Caki2 (cell line): ENCODE results near the gene COL7A1. TPM values are rescaled to one million over a fixed set of nuclear protein-coding genes. Genes with fewer than 3 reads are reported as not detected.

Experiments used
- DNase-seq: peaks from one replicate; pipeline ENCODE4 v3.0.0-alpha.2; 2015; ENCODE audit warnings: low read depth
- in situ Hi-C: cut with HindIII; loops from 2 replicates; pipeline ENCODE4 v1.10.0; 2016; ENCODE audit warnings: low sequenced_read_pairs, low pct_unique_long_range_greater_than_20kb, mixed read lengths
- total RNA-seq: library from RNA; depleted of rRNA; stranded (reverse); fragments of >200 nt; shearing (Covaris generic); gene quantifications from 2 replicates; pipeline ENCODE4 v1.2.3, GENCODE V29; 2014; ENCODE audit warnings: low replicate concordance

Gene COL7A1
- total RNA-seq, 1 experiment from 2014 or later: 84.9 TPM

DNA sequence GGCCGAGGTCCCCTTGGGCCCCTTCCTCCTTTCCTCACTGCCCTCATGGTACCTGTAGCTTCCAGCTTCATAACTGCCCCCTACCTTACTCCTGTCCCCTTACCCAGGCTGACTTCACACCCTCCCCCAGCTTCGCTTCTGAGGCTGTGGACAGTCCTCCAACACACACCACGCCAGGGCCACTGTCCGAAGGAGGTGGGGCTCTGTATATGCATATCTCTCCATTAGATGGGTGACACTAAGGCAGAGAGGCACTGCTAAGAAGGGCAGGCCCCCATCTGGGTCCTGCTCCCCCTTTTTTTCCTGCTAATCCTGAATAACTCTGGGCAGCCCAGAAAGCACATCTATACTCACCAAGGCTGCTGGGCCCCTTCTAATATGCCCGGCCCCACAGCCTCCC lies 1.0 kb upstream of the COL7A1 start:
- in situ Hi-C loops: no loop called here
- DNase-seq: no peak

DNA sequence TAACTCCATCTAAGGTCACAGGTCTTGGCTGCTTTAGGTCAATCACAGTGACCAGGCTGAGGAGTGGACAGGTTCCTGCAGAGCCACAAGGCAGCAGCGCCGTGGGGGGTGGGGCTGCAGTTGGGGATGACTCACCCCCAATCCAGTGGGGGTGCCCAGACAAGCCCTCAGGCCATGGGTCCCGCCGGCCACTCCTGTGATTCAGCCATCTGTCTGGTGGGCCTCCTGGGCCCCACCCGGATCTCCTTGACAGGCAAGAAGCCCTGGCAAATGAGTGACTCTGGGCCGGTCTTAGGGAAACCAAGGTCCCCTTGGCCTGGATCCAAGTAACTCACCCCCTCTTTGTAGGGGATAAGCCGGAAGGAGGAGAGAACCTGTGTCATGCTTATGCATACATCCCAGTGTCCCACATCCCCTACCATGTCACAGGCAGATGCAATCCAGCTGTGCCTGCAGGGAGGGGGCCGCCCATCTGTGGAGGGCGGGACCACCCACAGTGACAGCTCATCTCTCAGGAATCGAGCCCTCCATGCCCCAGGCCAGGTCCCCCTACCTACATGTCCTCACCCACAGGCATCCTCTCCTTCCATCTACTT lies 495 bp upstream of the COL7A1 start:
- DNase-seq: peak; percentile 97
- in situ Hi-C loops: no loop called here

DNA sequence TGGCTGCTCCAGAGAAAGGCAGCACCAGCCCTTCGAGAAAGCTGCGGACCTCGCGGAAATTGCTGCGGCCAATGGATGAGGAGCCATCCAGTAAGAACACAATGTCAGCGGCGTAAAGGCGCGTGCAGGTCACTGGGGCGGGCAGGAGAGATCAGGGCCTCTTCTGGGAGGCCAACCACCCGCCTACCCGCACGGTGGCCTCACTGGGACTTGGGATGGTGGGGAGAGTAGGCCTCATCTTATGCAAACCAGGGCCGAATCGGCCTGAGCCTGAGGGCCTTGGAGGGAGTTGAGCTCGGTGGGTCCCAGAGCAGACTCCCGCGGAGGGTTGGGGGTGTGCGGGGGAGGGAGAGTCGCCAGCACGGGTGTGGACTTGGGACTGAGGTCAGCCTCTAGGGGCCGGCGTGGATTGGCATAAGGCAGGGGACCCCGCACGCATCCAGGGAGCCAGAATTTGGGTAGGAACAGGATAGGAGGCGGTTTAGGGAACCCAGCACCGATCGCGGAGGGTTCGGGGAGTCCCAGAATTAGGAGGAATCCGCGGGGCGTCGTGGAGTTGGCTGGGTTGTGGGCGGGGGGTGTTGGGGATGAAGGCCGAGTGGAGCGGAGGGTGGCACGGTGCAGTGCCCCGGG lies 596 bp downstream of the COL7A1 start:
- no peak for DNase-seq
- in situ Hi-C loops: no loop called here

GRCh38 chr3:48593337-48593736 lies 1.8 kb downstream of the COL7A1 start:
- no peak for DNase-seq
- in situ Hi-C loops: no loop called here

GRCh38 chr3:48592519-48593087 lies 2.5 kb downstream of the COL7A1 start:
- DNase-seq: no peak
- in situ Hi-C loops: no loop called here

GRCh38 chr3:48591886-48592518 lies 3.1 kb downstream of the COL7A1 start:
- DNase-seq: no peak
- in situ Hi-C loops: no loop called here

GRCh38 chr3:48591436-48591835 lies 3.7 kb downstream of the COL7A1 start:
- in situ Hi-C loops: no loop called here
- no peak for DNase-seq

GRCh38 chr3:48588230-48588629 lies 6.9 kb downstream of the COL7A1 start:
- in situ Hi-C loops: no loop called here
- no peak for DNase-seq

DNA sequence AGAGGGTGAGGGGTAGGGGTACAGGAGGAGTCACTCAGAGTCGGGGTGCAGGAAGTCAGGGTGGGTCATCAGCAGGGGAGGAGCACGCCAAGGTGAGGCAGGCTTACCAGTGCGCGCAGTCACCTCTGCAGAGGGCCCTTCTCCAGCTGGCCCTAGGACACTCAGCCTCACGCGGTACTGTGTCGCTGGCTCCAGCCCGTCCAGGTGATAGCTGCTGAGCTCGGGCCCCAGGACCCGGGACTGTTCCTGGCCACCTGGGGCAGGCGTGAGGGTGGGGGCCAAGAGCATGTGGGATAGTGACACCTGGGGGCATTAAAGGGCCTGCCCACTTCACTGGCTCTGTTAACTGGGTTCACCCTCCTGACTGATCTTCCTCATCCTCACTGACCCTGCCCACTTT lies 7.4 kb downstream of the COL7A1 start:
- in situ Hi-C loops: no loop called here
- DNase-seq: no peak

GRCh38 chr3:48585411-48585810 lies 9.7 kb downstream of the COL7A1 start:
- in situ Hi-C loops: no loop called here

GRCh38 chr3:48584836-48585235 lies 10.3 kb downstream of the COL7A1 start:
- in situ Hi-C loops: no loop called here
- DNase-seq: no peak

More at GRCh38 chr3:48585411-48585810, 9.7 kb downstream of the COL7A1 start:
- DNase-seq: no peak

- no peak for DNase-seq
- in situ Hi-C loops: no loop called here
These were observed 13.3 kb downstream of the COL7A1 start for GRCh38 chr3:48581621-48582481.

DNA sequence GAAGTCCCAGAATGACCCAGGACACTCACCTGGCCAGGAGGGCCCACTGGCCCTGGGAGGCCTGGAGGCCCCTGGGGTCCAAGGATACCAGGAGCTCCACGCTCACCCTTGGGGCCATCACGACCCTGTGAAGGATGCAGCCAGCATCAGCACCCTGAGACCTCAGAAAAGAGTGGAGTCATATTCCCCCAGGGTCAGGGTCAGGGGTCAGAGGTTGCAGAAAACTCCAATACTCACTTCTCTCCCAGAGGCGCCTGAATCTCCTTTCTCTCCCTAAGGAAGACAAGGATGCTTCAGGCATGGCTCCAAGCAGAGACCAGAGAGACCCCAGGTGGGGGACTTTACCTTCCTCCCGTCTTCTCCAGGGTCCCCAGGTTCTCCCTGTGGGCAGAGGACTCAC lies 18.5 kb downstream of the COL7A1 start:
- DNase-seq: no peak
- in situ Hi-C loops: no loop called here

- in situ Hi-C loops: no loop called here
- no peak for DNase-seq
These were observed 19.8 kb downstream of the COL7A1 start for GRCh38 chr3:48575366-48575765.

DNA sequence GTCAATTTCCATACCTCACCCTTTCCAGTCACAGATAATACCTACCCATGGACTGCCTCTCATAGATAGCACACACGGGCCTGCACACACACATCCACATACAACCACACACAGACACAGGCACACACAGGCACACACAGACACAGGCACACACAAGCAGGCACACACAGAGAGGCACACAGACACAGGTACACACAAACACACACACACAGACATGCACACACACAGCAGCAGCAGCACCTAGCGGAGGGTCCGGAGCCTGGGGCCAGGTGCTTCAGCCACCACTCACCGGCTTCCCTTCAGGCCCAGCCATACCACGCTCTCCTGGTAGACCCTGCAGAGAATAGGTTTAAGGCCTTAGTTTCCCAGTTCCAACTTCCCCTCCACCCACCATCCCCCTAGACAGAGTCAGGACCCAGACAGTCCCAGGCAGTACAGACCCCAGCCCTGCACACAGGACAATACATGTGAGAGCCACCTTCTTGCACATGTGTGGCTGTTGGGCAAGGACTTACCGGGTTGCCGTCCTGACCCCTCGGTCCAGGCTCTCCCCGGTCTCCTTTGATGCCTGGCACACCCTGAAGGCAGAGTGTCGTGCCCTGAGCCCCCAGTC lies 21.1 kb downstream of the COL7A1 start:
- in situ Hi-C loops: no loop called here
- DNase-seq: no peak

DNA sequence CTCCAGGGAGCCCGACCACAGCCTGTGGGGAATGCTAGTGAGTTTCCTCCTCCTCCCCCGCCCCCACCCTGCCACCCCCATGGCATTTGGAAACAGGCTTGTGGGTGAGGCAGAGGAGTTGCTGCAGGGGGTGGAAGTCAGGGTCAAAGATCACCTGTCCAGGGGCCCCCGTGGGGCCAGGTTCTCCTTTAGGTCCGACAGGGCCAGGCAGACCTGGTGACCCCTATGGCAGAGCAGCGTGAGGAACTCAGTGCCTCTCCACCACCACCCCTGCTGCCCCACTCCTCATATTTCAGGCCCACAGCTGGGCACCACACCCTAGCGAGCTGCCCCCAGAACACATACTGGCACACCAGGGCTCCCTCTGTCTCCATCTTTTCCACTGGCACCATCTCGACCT lies 22.6 kb downstream of the COL7A1 start:
- DNase-seq: no peak
- in situ Hi-C loops: no loop called here

DNA sequence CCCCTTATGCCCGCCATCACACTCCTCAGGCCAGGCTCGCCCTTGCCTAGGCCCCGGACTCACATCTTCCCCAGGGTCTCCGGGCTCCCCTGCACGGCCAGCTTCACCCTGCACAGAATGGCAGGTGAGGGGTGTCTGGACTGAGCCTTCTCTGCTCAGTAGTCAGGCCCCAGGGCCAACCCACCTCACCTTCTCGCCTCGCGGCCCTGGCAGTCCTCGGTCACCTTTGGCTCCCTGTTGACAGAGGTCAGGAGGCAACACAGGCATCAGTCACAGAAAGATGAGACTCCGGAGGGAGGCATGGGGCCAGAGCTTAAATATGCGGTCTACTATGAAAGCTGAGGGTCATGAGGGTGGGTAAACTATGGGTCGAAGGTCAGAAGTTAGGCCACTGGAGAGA lies 23.2 kb downstream of the COL7A1 start:
- no peak for DNase-seq
- in situ Hi-C loops: no loop called here

GRCh38 chr3:48569808-48570450 lies 25.2 kb downstream of the COL7A1 start:
- in situ Hi-C loops: no loop called here
- no peak for DNase-seq
